ENCODE results near the gene NAV3. TPM values are rescaled to one million over a fixed set of nuclear protein-coding genes. Genes with fewer than 3 reads are reported as not detected.

Gene NAV3
- 4.8 TPM for polyA plus RNA-seq
- long read RNA-seq, donor 1, result 0 reads
- long read RNA-seq, donor 2, result 0 reads
- long read RNA-seq, donor 3, result 0 reads
- long read RNA-seq, donor 4, result 0 reads
- long read RNA-seq, donor 5, result 0 reads
- long read RNA-seq, donor 6, result 0 reads
- long read RNA-seq, donor 7, result 0 reads
- long read RNA-seq, donor 8, result 0 reads
- long read RNA-seq, donor 9, result 0 reads
- long read RNA-seq, donor 10, result 0 reads
- long read RNA-seq, donor 11, result 0 reads

DNA sequence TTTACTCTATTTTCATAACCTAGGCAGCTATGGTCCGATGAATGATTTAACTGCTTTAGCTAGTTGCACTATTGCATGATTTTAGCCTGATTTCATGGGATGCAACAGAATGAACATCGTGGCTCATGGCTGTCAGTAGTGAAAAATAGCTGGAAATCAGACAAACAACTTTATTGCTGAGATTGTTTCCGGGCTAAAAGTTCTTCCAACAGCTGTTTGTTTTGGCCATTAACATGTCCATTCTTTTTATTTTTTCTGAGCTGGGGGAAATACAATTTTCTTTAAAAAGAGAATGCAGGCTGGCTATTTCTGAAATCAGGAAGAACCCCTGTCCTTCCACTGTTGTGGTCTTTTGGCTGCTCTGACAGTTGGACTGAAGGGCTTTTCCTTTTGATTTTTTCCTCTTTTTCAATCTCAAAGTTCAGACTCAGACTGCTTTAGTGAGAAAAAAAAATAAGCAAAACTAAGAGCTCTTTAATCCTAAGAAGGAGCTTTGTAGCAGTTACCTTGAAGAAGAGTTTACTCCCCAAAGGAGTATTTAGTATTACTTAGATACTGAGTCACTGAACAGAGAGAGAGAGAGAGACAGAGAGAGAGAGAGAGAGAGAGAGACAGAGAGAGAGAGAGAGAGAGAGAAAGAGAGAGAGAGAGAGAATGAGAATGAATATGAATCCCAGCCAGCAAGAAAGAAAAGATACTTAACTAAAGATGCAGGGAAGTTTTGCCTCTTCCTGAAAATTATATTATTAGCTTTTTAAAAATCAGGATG, at the start of gene NAV3:
TSS of gene NAV3 (plus strand) at position 312 of the 769 bp plus-strand sequence. CDS start 568 bp downstream, outside the sequence.
- WGBS (ENCODE audit: insufficient coverage, low lambda C conversion rate), result 67% methylated on average over 1 of the region's 3 CpGs
- no peaks in the 10 kb centered on the region for H3K27me3 ChIP-seq (ENCODE audit: control insufficient read depth, insufficient read depth, low read length)
- no peaks in the 10 kb centered on the region for H3K9me3 ChIP-seq (ENCODE audit: control insufficient read depth, low read depth, low read length)
- no peak for DNase-seq
- H3K4me3 ChIP-seq (ENCODE audit: low read length), result no peak within 1 kb of the TSS
- no peaks in the 10 kb centered on the region for H3K36me3 ChIP-seq (ENCODE audit: control insufficient read depth, insufficient read depth, low read length)
- H3K4me1 ChIP-seq (ENCODE audit: control insufficient read depth, insufficient read depth, low read length), result no peaks in the 10 kb centered on the region
- H3K27ac ChIP-seq (ENCODE audit: low read length), result no peak within 1 kb of the TSS

GRCh38 chr12:77782034-77782433, 48.7 kb upstream of the NAV3 start:
- DNase-seq, result no peak
- Histone ChIP-seq H3K9me3 (ENCODE audit: control insufficient read depth, low read depth, low read length) (no peaks in the 10 kb centered on the region), H3K27ac (ENCODE audit: low read length) (no peak overlapping the region), H3K27me3 (ENCODE audit: control insufficient read depth, insufficient read depth, low read length) (no peaks in the 10 kb centered on the region), H3K4me3 (ENCODE audit: low read length) (no peak overlapping the region), H3K4me1 (ENCODE audit: control insufficient read depth, insufficient read depth, low read length) (no peaks in the 10 kb centered on the region), H3K36me3 (ENCODE audit: control insufficient read depth, insufficient read depth, low read length) (no peaks in the 10 kb centered on the region)
- no CpG with 5 or more reads among the region's 2 CpGs for WGBS (ENCODE audit: insufficient coverage, low lambda C conversion rate)

DNA sequence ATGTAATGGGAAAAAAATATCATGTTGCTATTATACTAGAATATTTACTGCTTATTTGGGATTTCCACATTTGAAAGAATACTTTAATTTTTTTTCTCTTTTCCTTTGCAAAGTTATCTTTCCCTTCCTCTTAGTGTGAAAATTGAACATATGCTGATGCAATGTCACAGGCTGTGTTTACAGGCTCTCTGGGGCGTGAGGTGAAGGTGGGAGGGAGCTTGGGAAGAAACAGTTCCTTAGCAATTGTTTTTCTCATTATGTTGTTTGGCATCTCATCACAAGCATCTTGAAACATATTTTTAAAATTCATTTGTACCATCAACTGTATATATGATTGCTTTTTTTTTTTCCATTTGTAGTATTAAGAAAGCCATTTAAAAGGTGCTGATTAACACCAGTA, 47.9 kb upstream of the NAV3 start:
- WGBS (ENCODE audit: insufficient coverage, low lambda C conversion rate), result no CpG with 5 or more reads among the region's 1 CpG
- no peak for DNase-seq

DNA sequence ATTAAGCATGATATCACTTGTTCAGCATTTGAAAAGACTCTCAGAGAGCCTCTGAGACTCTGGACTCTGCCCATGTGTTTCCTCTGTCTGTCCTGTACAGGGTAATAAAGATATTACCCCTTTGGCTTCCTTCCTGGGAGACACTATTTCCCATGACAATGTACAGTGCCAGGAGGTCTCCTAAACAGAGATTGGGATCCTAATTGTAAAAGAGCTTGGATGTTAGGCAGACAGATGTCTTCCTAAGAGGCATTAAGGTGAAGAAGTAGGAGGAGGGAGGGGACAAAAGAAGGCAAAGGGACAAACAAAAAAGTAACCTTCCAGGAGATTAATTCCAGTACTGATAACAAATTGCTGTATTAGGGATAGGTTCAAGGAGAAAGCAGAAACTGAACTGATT, 45.5 kb upstream of the NAV3 start:
- peak overlapping the region; percentile 32 for H3K27ac ChIP-seq (ENCODE audit: low read length)
- H3K4me3 ChIP-seq (ENCODE audit: low read length), result no peak overlapping the region
- no peaks in the 10 kb centered on the region for H3K36me3 ChIP-seq (ENCODE audit: control insufficient read depth, insufficient read depth, low read length)
- no peaks in the 10 kb centered on the region for H3K27me3 ChIP-seq (ENCODE audit: control insufficient read depth, insufficient read depth, low read length)
- DNase-seq, result peak; percentile 31 to 77
- H3K4me1 ChIP-seq (ENCODE audit: control insufficient read depth, insufficient read depth, low read length), result no peaks in the 10 kb centered on the region
- no peaks in the 10 kb centered on the region for H3K9me3 ChIP-seq (ENCODE audit: control insufficient read depth, low read depth, low read length)

More for the DNA sequence above, 47.9 kb upstream of the NAV3 start:
- Histone ChIP-seq H3K27ac (ENCODE audit: low read length) (no peak overlapping the region), H3K9me3 (ENCODE audit: control insufficient read depth, low read depth, low read length) (no peaks in the 10 kb centered on the region), H3K36me3 (ENCODE audit: control insufficient read depth, insufficient read depth, low read length) (no peaks in the 10 kb centered on the region), H3K4me1 (ENCODE audit: control insufficient read depth, insufficient read depth, low read length) (no peaks in the 10 kb centered on the region), H3K4me3 (ENCODE audit: low read length) (no peak overlapping the region), H3K27me3 (ENCODE audit: control insufficient read depth, insufficient read depth, low read length) (no peaks in the 10 kb centered on the region)

DNA sequence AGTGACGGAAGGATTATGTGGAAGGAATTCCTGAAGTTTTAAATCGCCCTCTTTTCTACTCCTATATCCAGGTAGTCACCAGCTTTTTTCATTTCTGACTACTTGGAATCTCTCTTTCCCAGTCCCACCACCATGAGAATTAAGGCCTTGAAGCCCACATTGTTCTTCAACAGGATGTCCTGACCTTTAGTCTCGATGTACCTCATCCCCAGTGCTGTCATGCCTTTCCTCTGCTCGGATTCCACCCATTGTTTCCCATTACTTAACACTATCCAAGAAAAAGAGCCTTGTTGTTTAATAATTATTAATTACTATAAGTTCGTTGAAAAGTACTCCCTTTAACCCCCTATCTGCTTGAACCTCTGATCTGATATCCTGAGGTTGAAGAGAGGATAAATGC, 44.0 kb upstream of the NAV3 start:
- 80% methylated on average over 1 of the region's 5 CpGs for WGBS (ENCODE audit: insufficient coverage, low lambda C conversion rate)
- H3K27me3 ChIP-seq (ENCODE audit: control insufficient read depth, insufficient read depth, low read length), result no peaks in the 10 kb centered on the region
- H3K36me3 ChIP-seq (ENCODE audit: control insufficient read depth, insufficient read depth, low read length), result no peaks in the 10 kb centered on the region
- no peaks in the 10 kb centered on the region for H3K9me3 ChIP-seq (ENCODE audit: control insufficient read depth, low read depth, low read length)
- H3K4me1 ChIP-seq (ENCODE audit: control insufficient read depth, insufficient read depth, low read length), result no peaks in the 10 kb centered on the region
- no peak overlapping the region for H3K27ac ChIP-seq (ENCODE audit: low read length)
- H3K4me3 ChIP-seq (ENCODE audit: low read length), result no peak overlapping the region
- no peak for DNase-seq

DNA sequence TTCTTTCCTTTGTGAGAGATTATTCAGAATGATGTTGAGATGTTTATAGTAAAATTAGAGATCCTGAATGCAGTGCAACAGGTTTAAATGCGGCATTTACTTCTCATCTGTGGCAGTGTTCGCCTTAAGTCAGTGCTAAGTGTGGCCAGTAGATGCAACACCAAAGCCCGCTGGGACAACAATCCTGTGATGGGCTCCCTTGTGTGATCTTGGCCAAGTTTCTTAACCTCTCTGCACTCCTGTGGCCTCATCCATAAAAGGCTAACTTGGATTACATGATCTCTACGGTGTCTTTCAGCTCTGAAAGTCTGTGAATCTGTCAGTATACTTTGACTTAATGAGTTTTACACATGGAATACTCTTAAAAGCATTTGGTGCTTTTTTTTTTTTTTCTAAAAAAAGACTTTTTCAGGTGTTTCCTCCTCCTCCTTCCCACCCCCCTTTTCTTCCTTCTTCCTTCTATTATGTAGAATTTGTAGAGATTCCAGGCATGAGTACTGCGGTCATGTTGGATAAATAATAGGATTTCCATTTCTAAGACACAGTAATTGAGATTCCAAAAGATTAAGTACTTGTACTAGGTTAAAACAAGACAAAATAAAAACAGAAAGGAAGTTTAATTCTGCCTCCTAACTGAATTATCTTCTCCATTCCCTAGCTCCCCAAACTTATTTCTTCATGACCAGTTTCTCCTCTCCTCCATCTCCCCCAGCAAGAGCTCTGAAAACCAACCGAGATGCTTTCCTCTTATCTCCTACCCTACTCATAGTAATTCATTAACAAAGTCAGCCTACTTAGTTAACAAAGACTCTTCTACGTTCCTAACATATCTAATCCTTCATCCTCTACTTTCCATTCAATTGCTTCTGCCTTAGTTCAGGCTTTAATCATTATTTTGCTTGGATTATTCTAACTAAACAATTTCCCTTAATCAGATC, 42.2 kb upstream of the NAV3 start:
- Histone ChIP-seq H3K27ac (ENCODE audit: low read length) (no peak overlapping the region), H3K4me3 (ENCODE audit: low read length) (no peak overlapping the region), H3K4me1 (ENCODE audit: control insufficient read depth, insufficient read depth, low read length) (no peaks in the 10 kb centered on the region), H3K9me3 (ENCODE audit: control insufficient read depth, low read depth, low read length) (no peaks in the 10 kb centered on the region), H3K36me3 (ENCODE audit: control insufficient read depth, insufficient read depth, low read length) (no peaks in the 10 kb centered on the region), H3K27me3 (ENCODE audit: control insufficient read depth, insufficient read depth, low read length) (no peaks in the 10 kb centered on the region)
- WGBS (ENCODE audit: insufficient coverage, low lambda C conversion rate), result 25% methylated on average over 4 of the region's 7 CpGs
- DNase-seq, result no peak

- Histone ChIP-seq H3K36me3 (ENCODE audit: control insufficient read depth, insufficient read depth, low read length) (no peaks in the 10 kb centered on the region), H3K27me3 (ENCODE audit: control insufficient read depth, insufficient read depth, low read length) (no peaks in the 10 kb centered on the region), H3K27ac (ENCODE audit: low read length) (no peak overlapping the region), H3K9me3 (ENCODE audit: control insufficient read depth, low read depth, low read length) (no peaks in the 10 kb centered on the region), H3K4me1 (ENCODE audit: control insufficient read depth, insufficient read depth, low read length) (no peaks in the 10 kb centered on the region), H3K4me3 (ENCODE audit: low read length) (no peak overlapping the region)
- no peak for DNase-seq
- WGBS (ENCODE audit: insufficient coverage, low lambda C conversion rate), result 100% methylated on average over 2 of the region's 3 CpGs
Measured at GRCh38 chr12:77795699-77796098, 35.0 kb upstream of the NAV3 start.

DNA sequence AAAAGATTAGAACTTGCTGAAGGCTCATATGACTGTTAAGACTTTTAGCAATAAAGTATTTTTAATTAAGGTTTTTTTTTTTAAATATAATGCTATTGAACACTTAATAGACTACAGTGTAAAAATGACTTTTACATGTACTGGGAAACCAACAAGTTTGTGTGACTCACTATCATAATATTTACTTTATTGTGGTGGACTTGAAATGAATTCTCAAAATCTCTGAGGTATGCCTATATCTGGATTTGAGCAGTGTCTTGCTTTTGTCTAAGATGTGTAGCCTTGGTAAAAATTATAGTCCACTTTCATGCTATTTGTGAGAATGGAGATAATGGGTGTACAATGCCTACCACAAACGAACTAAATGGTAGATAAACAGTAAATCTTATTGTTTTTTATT, 33.9 kb upstream of the NAV3 start:
- WGBS (ENCODE audit: insufficient coverage, low lambda C conversion rate), result 67% methylated on average over 1 of the region's 1 CpG
- Histone ChIP-seq H3K4me1 (ENCODE audit: control insufficient read depth, insufficient read depth, low read length) (no peaks in the 10 kb centered on the region), H3K27me3 (ENCODE audit: control insufficient read depth, insufficient read depth, low read length) (no peaks in the 10 kb centered on the region)

DNA sequence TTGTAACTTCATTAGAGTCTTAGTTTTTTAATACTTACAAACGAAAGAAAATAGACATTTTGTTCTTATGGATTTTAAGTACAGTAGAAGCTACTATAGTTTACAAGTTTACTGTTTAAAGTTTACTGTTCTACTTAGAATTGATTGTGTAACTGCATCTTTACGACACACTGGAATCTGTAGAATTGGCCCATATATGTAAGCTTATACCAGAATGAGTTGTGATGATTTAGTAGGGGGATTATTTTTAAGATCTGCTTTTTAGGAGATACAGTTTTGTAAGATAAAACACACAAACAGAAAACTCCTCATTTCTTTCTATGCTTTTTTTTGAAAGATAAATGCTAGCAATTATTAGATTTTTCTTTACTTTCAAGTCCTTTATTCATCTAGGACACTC, 30.2 kb upstream of the NAV3 start:
- WGBS (ENCODE audit: insufficient coverage, low lambda C conversion rate), result no CpG with 5 or more reads among the region's 2 CpGs
- no peak overlapping the region for H3K27ac ChIP-seq (ENCODE audit: low read length)
- H3K9me3 ChIP-seq (ENCODE audit: control insufficient read depth, low read depth, low read length), result no peaks in the 10 kb centered on the region
- no peaks in the 10 kb centered on the region for H3K36me3 ChIP-seq (ENCODE audit: control insufficient read depth, insufficient read depth, low read length)
- DNase-seq, result peak in 1 of 2 donors; percentile 11
- no peak overlapping the region for H3K4me3 ChIP-seq (ENCODE audit: low read length)
- H3K4me1 ChIP-seq (ENCODE audit: control insufficient read depth, insufficient read depth, low read length), result no peaks in the 10 kb centered on the region
- no peaks in the 10 kb centered on the region for H3K27me3 ChIP-seq (ENCODE audit: control insufficient read depth, insufficient read depth, low read length)

More for the DNA sequence above, 33.9 kb upstream of the NAV3 start:
- Histone ChIP-seq H3K27ac (ENCODE audit: low read length) (no peak overlapping the region), H3K9me3 (ENCODE audit: control insufficient read depth, low read depth, low read length) (no peaks in the 10 kb centered on the region), H3K4me3 (ENCODE audit: low read length) (no peak overlapping the region), H3K36me3 (ENCODE audit: control insufficient read depth, insufficient read depth, low read length) (no peaks in the 10 kb centered on the region)
- no peak for DNase-seq

DNA sequence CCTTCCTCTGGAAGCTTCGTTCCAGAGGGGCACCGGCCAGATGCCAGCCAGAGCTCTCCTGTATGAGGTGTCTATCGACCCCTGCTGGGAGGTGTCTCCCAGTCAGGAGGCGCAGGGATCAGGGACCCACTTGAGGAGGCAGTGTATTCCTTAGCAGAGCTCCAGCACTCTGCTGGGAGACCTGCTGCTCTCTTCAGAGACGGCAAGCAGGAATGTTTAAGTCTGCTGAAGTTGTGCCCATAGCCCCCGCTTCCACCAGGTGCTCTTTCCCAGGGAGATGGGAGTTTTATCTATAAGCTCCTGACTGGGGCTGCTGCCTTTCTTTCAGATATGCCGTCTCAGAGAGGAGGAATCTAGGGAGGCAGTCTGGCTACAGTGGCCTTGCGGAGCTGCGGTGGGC, 22.2 kb upstream of the NAV3 start:
- Histone ChIP-seq H3K36me3 (ENCODE audit: control insufficient read depth, insufficient read depth, low read length) (no peaks in the 10 kb centered on the region), H3K9me3 (ENCODE audit: control insufficient read depth, low read depth, low read length) (no peaks in the 10 kb centered on the region), H3K4me3 (ENCODE audit: low read length) (no peak overlapping the region), H3K27ac (ENCODE audit: low read length) (no peak overlapping the region), H3K4me1 (ENCODE audit: control insufficient read depth, insufficient read depth, low read length) (no peaks in the 10 kb centered on the region), H3K27me3 (ENCODE audit: control insufficient read depth, insufficient read depth, low read length) (no peaks in the 10 kb centered on the region)
- DNase-seq, result no peak
- WGBS (ENCODE audit: insufficient coverage, low lambda C conversion rate), result no CpG with 5 or more reads among the region's 9 CpGs
